Stimulated activated CD4-positive, alpha-beta T cell treated with anti-CD3 and anti-CD28 coated beads, Interleukin-4, amount 100 ng/mL, for 48 hours (primary cell): ENCODE measurements around the gene TCP10L.
"Not testable (repeated sequence)": the region's sequence is repeated elsewhere in the genome, so short reads cannot be mapped to it uniquely, and the experiment has no call there.

Source experiments
- DNase-seq, 2 donors: peaks; one replicate each; pipeline ENCODE4 v3.0.0-alpha.2; 2020; ENCODE audit warnings: low read depth in 2 of 2

TCP10L gene

DNA sequence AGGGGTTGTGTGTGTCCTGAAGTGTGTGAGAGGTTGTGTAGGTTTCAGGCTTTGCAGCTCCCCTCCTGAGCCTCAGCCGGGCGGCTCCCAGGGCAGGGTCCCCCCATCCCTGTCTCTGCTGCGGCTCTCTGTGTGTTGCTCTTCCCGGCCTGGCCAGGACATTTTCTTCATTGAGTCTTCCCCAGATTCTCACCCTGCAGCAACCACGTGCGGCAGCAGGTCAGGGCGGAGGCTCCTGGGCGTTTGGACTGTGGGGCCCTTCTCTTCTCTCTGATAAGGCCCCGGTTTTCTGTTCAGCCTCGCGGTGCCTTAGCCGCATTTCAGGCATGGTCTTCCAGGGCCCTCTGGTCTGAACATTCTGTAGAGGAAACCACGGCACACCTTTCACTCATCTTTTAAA lies 1.8 kb upstream of the TCP10L start:
- DNase-seq = no peak

DNA sequence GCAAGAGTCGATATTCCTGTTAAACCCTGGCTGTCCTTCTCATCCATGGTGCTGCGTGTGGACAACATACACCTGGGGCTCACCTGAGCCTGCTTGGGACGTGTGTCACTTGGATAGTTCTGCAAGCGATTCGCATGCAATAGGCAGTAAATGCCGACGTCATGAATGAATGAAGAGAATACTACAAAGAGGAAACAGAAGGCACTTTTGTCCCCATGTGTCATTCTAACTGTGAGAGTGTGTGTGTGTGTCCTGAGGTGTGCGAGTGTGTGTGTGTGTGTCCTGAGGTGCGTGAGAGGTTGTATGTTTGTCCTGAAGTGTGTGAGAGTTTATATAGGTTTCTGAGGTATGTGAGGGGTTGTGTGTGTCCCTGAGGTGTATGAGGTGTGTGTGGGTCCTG lies 647 bp upstream of the TCP10L start:
- no peak for DNase-seq

DNA sequence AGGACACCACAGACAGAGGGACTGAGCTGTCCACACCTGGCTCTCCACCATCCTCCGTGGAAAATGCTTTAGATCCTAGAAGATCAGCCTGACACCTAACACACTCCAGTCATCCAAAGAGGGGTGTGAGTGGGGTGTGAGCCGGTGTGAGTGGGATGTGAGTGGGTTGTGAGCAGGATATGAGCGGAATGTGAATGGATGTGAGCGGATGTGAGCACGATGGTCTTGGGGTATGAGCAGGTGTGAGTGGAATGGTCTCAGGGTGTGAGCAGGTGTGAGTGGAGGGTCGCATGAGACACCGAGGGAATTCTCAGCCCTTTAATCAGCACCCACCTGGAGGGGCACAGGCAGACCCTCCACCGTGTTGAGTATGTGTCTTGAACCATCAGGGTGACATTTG lies 851 bp downstream of the TCP10L start:
- no peak for DNase-seq

DNA sequence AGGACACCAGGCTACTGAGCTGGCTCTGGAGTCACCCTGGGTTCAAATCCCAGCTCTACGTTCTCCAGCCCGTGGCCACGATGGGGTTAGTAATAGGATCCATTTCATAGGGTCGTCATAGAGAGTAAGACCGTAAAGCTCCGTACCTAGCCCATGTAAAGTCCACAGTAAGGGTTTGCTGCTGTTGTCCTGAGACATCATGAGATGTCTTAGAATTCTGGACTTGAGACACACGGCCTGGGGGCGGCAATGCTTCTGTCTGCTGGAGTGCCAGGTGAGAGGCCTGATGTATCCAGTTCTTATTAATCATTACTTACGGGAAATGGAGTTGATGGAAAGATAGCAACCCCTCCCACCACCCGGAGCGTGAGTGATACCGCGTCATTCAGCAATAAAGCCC lies 3.6 kb downstream of the TCP10L start:
- DNase-seq = no peak

DNA sequence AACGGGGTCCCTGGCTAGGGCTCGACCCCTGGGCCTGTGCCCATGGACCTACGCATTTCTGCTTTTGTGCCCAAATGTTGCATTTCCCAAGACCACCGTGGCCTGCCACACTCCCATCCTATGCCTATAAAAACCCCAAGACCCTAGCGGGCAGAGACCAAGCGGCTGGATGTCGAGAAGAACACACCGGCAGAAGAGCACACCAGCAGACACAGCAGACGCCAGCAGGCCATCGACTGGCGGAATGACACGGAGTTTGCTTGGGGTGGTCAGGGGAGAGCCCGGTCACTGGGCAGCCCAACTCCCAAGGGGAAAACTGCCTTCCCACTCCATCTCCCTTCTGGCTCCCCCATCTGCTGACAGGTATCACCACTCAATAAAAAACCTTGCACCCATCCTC lies 4.4 kb downstream of the TCP10L start:
- DNase-seq = no peak

DNA sequence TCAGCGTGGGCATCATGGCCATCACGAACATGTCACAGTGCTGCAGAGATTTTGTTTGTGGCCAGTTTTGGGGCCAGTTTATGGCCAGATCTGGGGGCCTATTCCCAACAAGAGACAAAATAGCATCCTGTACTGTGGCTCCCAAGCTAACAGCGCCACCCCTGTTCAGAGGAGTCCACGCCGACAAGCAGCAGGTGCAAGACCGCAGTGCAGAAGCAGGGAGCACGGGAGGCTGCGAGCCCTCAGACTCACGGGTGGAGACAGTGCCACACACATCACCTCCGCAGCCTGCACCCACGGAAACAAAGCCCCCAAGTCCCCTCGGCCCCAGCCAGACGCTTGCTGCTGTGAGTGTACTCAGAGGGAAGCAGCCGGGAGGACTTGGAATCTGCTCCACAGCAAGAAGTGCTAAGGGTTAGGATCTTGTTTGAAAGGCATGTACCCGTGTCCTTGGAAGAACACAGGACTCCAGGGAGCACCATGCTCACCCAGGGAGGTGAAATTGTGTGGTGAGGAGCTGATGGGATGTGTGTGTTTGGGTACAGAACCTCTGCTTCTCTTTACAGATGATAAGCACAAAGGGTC lies 7.1 kb downstream of the TCP10L start:
- DNase-seq = peak in 1 of 2 donors; percentile 7

DNA sequence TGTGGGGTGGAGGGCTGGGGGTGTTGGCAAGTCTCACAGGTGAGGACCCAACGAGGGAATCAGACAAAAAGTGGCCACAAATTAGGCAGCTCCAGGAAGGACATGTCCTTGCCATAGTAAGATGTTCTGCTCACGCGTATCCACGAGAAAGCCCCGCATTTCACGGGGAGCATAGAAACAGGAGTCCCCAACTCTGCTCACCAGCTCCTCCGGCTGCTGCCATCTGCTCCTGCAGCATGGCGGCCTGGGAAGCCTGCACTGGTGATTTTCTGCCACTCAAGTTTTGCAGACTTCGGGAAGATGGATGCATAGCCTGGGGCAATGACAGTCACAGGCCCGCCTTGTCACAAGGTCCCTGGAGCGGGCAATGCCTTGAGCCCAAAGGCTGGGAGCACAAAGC lies 9.3 kb downstream of the TCP10L start:
- DNase-seq = no peak

DNA sequence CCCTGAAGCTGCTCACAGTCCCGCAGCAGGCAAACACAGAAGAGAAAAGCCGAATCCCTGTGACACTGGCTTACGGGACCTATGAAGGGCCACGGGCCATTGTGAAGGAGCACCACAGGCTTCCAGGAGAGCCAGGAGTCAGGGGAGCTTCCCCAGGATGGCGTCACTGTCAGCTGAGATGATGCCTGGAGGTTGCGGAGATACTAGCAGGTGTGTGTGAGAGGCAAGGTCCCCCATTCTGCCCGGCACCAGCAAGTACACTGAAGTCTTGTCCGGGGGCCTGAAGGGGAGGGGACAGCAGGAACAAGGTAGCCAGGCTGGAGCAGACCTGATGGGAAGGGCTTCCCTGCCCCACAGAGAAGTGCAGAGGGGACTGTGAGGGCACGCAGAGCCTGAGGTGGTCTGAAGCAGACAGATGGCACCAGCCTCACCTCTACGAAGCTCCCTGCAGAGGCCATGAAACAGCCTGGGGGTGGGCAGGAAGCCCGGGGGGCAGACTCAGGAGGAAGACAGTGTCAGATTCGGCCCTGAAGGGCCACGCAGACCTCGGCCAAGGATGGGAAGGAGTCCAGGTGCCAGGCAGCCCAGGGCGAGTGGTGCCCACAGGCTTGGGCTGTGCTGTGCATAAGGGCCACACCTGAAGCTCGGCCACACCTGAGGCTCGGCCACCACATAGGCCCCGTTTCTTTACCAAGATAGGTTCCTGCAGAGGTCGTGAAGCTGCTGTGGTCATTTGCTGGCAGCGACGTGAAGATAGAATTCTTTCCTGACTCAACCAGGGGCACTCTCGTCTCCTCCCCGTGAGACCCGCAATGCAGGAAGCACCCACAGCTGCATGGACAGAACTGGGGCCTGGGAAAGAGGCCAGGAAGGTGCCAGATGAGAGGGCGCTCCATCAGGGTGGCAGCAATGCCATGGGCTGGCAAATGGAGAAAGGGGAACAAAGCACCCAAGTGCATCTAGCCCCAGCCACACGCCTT lies 10.1 kb downstream of the TCP10L start:
- DNase-seq = no peak

DNA sequence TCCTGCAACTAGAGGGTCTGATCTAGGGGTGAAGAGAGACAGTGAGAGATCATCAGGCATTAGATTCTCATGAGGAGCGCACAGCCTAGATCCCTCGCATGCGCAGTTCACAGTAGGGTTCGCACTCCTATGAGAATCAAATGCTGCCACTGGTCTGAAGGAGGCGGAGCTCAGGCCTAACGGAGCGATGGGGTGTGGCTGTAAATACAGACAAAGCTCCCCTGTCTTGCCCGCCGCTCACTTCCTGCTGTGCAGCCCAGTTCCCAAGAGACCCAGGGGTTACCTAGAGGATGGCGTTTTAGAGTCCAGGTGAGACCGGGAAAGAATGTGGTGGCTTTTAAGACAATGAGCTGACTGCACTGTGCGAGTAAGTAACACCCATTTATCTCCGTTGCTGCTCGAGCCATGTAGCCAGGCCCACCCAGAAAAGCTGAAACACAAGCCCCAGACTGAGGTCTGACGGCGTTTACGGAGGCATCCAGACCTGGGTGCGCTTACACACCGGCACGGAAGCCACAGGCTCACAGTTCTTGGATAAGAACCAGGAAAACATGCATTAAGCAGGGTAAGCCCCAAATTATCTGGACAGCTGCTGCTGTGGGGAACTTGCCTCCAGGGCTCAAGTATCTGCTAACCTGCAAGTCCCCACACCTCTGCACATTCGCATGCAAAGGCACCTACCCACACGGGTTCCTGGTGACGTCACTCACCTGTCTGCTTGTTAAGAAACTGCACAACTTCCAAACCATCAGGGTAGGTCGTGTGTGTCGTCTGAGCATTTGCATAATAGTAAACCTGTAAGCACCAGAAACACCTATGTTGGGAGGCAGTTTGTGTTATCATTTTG lies 12.5 kb downstream of the TCP10L start:
- DNase-seq = no peak

DNA sequence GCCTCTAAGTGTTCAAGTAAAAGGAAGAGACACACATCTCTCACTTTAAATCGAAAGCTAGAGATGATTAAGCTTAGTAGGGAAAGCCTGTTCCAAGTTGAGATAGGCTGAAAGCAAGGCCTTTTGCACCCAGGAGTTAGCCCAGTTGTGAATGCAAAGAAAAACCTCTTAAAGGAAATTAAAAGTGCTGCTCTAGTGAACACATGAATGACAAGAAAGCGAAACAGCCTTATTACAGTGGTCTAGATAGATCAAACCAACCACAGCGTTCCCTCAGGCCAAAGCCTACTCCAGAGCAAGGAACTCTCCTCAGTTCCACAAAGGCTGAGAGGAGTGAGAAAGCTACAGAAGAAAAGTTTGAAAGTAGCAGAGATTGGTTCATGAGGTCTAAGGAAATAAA lies 14.9 kb downstream of the TCP10L start:
- no peak for DNase-seq

DNA sequence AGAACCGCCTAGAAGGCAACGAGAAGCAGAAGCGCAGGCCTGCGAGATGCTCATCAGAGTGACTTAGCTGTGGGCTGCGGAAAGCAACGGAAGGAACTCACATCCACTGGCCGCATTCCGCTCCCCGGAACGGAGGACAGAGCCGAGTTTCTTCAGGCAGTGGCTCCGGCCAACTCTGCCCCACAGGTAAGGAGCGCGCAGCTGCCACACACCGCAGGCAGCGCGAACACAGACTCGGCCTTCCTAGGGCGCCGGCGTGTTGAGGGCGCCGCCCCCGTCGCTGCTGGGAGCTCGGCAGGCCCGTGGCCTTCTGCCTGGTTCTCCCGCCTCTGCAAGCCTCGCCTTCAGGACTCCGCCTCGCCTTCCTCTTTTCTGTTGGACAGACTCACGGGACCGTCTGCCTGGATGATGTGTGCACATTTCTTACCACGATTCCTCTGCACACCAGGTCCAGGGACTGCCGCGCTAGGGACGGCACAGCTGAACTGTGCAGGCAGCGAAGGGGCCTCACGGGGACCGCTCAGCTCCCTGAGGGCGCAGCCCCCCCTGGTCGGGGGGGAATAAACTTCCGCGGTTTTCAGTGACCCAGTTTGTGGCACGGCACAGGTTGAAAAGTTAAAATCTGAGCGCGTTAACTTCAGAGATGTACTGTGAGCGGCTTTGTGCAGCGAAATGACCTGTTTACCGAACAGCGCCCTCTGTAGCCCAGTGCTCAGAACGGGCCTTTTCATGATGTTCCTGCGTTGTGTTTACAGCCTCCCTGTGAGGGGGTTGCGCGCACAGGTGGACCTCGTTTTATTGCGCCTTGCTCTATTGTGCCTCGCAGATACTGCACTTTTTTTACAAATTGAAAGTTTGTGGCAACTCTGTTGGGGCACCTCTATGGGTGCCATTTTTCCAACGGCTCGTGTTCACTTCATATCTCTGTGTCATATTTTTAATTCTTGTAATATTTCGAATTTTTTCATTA lies 15.8 kb downstream of the TCP10L start:
- DNase-seq = peak; percentile 69 to 74

DNA sequence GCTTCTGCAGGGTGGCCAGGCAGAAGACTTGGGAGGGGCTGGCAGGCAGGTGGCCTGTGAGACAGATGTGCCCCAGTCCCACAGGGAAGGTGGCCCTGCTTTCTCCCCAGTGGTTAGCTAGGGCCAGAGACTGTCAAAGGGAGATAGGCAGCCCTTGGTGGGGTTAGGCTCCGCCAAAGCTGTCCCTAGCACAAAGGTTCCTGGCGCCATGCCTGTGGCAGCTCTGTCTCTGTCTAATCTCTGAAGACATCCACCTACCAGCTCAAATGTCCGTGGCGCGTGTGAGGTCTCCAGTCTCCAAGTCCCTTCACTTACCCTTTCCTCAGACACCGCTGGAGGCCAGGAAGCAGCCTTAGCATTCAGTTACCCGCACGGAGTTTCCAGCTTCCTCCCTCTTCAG lies 17.7 kb downstream of the TCP10L start:
- no peak for DNase-seq

DNA sequence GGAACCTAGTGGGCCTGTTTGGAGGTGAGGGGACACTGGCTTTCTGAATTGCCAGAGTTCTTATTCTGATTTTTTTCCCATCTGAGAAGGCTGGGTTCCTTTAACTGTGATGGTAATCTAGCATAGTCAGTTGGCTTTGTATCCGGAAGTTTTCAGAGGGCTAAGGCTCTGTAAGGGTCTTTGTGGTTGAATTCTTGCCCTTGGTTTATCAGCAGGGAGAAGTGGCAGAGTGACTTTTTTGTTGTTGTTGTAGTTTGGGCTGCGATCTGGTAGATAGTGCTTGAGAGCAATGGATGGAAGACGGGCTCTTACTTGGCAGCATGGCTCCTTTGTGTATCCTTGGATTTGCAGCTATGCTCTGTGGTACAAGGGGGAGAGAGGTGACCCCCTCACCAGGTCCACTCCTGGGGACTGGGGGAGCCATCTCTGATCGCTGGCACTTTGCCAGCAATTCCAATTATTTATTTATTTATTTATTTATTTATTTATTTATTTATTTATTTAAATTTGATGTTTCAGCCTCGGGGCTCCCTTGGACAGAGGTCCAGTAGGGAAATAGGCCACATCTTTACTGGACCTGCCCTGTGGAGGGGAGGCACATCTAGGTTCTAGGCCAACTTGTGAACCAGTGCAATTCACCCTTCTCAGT lies 18.5 kb downstream of the TCP10L start:
- DNase-seq = no peak

DNA sequence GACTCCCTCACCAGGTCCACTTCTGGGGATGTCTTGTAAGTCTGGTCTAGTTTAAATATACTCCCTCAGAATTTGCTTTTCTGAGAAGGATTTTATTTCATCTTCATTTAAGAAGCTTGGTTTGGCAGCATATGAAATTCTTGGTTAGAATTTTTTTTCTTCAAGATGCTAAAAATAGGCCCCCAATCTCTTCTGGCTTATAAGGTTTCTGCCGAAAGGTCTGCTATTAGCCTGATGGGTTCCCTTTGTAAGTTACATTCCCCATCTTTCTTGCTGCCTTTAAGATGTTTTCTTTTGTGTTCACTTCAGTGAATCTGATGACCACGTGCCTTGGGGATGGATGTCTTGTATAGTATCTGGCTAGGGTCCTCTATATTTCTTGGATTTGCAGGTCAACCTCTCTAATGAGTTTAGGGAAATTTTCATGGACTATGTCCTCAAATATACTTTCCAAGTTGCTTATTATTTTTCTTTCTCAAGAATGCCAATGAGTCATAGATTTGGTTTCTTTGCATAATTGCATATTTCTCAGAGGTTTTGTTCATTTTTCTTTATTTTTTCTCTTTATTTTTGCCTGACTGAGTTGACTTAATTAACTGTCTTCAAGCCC lies 19.4 kb downstream of the TCP10L start:
- DNase-seq = no peak

DNA sequence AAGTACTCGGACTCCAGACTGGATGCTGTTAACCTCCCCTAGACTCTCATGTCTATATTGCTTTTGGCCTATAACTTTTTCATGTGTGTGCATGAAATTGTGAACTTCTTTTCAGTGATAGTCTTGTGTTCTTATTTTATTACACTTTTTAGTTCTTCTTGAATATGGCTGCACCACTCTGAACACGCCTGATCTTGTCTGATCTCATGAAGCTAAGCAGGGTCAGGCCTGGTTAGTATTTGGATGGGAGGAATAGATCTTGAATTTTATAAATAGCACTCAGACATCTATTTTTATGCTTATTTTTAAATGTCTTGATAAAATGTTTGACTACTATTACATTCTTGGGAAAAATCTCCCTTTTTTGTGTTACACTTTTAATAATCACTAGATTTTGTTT lies 22.4 kb downstream of the TCP10L start:
- no peak for DNase-seq

DNA sequence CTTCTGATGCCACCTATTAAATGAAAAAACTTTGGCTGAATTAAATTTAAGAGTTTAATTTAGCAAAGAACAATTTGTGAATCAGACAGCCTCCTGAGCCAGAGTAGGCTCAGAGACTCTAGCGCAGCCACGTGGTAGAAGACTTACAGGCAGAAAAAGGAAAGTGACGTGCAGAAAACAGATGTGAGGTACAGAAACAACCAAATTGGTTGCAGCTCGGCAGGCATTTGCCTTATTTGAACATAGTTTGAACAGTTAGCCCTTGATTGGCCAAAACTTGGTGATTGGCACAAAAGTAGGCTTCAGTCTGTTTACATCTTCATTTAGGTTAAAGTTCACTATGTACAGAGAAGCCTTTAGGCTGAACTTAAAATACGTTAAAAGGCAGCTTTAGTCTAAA lies 22.9 kb downstream of the TCP10L start:
- DNase-seq = no peak

DNA sequence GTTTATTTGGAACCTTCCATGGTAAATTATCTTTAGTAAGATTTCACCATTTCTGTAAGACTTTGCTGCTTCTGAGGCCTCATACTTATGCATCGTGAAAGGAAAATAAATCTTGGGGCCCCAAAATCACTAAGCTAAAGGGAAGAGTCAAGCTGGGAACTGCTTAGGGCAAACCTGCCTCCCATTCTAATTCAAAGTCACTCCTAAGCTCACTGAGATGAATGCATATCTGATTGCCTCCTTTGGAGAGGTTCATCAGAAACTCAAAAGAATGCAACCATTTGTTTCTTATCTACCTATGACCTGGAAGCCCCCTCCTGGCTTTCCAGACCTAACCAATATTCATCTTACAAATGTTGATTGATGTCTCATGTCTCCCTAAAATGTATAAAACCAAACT lies 23.8 kb downstream of the TCP10L start:
- DNase-seq = not testable (repeated sequence)

DNA sequence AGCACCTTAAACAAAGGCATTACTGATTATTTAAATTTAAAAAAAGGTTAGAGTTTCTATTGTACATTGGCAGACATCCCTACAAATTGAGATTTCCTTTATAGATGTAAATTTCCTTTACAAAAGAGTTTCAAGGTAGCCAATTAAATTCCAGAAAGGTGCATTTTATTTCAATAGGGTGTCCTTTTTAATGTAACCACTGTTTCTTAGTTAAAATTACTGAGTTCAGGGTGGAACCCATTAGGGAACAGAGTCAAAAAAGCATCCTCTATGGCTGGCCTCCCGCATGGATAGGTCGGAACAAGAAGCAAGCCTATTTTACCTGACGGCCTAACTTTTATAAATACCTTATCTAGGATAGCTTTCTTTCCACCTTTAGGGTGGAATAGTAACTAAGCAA lies 24.4 kb downstream of the TCP10L start:
- no peak for DNase-seq

DNA sequence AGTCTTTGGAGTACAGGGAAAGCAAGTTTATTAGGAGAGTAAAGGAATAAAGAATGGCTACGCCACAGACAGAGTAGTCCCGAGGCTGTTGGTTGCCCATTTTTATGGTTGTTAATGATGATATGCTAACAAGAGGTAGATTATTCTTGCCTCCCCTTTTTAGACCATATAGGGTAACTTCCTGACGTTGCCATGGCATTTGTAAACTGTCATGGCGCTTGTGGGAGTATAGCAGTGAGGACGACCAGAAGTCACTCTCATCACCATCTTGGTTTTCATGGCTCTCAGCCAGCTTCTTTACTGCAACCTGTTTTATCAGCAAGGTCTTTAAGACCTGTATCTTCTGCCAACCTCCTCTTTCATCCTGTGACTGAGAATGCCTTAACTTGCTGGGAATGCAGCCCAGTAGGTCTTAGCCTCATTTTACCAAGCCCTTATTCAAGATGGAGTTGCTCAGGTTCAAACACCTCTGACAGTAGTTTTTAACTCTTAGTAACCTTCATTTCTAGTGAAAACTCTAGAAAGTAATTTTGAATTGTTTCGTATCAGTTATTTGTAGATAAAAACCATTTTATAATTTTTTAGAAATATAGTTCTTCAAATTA lies 26.2 kb downstream of the TCP10L start:
- no peak for DNase-seq

DNA sequence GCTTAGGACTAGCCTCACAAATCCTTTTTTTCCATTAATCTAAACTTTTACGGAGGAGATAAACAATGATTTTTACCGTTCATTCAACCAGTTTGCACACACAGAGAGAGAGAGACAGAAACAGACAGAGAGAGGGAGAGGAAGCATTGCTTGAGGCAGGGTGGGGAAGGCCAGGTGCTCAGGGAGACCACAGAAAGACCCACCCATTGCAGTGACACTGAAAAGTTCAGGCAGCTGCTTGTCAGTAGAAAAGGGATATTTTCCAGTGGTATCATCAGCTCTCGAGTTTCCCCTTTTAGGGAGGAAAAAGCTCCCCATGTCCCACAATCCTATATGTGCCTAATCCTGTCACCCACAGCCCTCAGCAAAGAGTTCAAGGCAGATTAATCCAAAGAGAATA lies 27.2 kb downstream of the TCP10L start:
- DNase-seq = no peak
